OCI-LY7 (cell line): Measurements from ENCODE around the gene KCNIP4. TPM values are rescaled to one million over a fixed set of nuclear protein-coding genes. Genes with fewer than 3 reads are reported as not detected.

Source experiments
- BruUV-seq: library from RNA; stranded (reverse); fragments of 400-500 nt; replicated peaks from 2 replicates; lab custom pipeline; 2021; lab: Mats Ljungman, UMichigan
- CTCF ChIA-PET: fragments of 300-600 bp; sonication (Branson Sonifier 250); formaldehyde crosslinking; loops from one replicate; lab custom pipeline; 2022; ENCODE audit warnings: antibody characterized with exemption; ENCODE audit not compliant: unreplicated experiment; lab: Charles Lee
- POLR2A ChIA-PET: fragments of 300-600 bp; sonication (Branson Sonifier 250); formaldehyde crosslinking; loops from one replicate; lab custom pipeline; 2022; ENCODE audit warnings: antibody characterized with exemption; lab: Charles Lee
- DNase-seq: peaks from one replicate; pipeline ENCODE4 v3.0.0-alpha.2; 2015; ENCODE audit warnings: low spot score
- H2AFZ ChIP-seq: fragments of 200-600 bp; sonication (generic), shearing (Covaris generic); 2 replicates; pipeline ENCODE4 v1.6.1; 2014; ENCODE audit warnings: mild to moderate bottlenecking, antibody characterized with exemption, low read length, moderate library complexity
- H3K27ac ChIP-seq: fragments of 200-600 bp; sonication (generic); 2 replicates; pipeline ENCODE4 v1.5.1; 2014; ENCODE audit warnings: mixed run types, low read depth, mild to moderate bottlenecking, moderate library complexity, low read length, inconsistent platforms; ENCODE audit not compliant: poor library complexity, severe bottlenecking
- H3K36me3 ChIP-seq: fragments of 200-600 bp; sonication (generic); 2 replicates; pipeline ENCODE4 v1.6.1; 2014; ENCODE audit warnings: mild to moderate bottlenecking, antibody characterized with exemption, low read length, moderate library complexity, mixed read lengths; ENCODE audit not compliant: insufficient read depth
- H3K4me1 ChIP-seq: fragments of 200-600 bp; sonication (generic); 2 replicates; pipeline ENCODE4 v1.5.1; 2014; ENCODE audit warnings: mild to moderate bottlenecking, low read length; ENCODE audit not compliant: insufficient read depth, poor library complexity, severe bottlenecking
- H3K4me2 ChIP-seq: fragments of 200-600 bp; sonication (generic); 2 replicates; pipeline ENCODE4 v1.6.1; 2014; ENCODE audit warnings: mild to moderate bottlenecking, low read length
- H3K4me3 ChIP-seq: fragments of 200-600 bp; sonication (generic); 2 replicates; pipeline ENCODE4 v1.5.1; 2014; ENCODE audit warnings: mild to moderate bottlenecking, low read depth, low read length; ENCODE audit not compliant: poor library complexity, severe bottlenecking
- H3K79me2 ChIP-seq: fragments of 200-600 bp; sonication (generic); 2 replicates; pipeline ENCODE4 v1.6.1; 2016; ENCODE audit warnings: low read depth, mild to moderate bottlenecking, low read length, moderate library complexity, mixed read lengths; ENCODE audit not compliant: insufficient read depth
- H3K9me2 ChIP-seq: fragments of 200-600 bp; sonication (generic); 2 replicates; pipeline ENCODE4 v1.6.1; 2016; ENCODE audit warnings: mild to moderate bottlenecking, low read length, mixed read lengths; ENCODE audit not compliant: insufficient read depth
- H3K9me3 ChIP-seq: fragments of 200-600 bp; sonication (generic); 2 replicates; pipeline ENCODE4 v1.6.1; 2014; ENCODE audit warnings: mild to moderate bottlenecking, mixed run types, low read length, mixed read lengths
- H4K20me1 ChIP-seq: fragments of 200-600 bp; sonication (generic); 2 replicates; pipeline ENCODE4 v1.6.1; 2014; ENCODE audit warnings: mild to moderate bottlenecking, antibody characterized with exemption, low read length, moderate library complexity, mixed read lengths; ENCODE audit not compliant: insufficient read depth
- CTCF ChIP-seq: fragments of 200-600 bp; sonication (generic); conservative IDR thresholded peaks from 2 replicates; pipeline ENCODE4 v1.5.1; 2014; ENCODE audit warnings: mild to moderate bottlenecking, antibody characterized with exemption, low read length, moderate library complexity, mixed read lengths
- EZH2phosphoT487 ChIP-seq: fragments of 200-600 bp; sonication (generic); IDR thresholded peaks from 2 replicates; pipeline ENCODE4 v1.6.1; 2018; ENCODE audit warnings: low read depth, borderline replicate concordance, mild to moderate bottlenecking, mixed run types, antibody characterized with exemption, low read length, moderate library complexity, mixed read lengths
- intact Hi-C: fragments of 100-400 bp; cut with micrococcal nuclease; formaldehyde crosslinking; loops from one replicate; pipeline ENCODE4 v1.10.0; 2022; ENCODE audit not compliant: unreplicated experiment
- total RNA-seq, 2 experiments: library from RNA; depleted of rRNA in 1 of 2; stranded (reverse); fragments of >200 nt in 1 of 2; shearing (Covaris generic) in 1 of 2; gene quantifications; 2 replicates each; pipeline ENCODE4 v1.2.3, GENCODE V29; 2014 to 2022

The KCNIP4 gene
- total RNA-seq, 2 experiments from 2014 or later, result not detected

- no peak for DNase-seq
- no peak overlapping the region for H3K4me2 ChIP-seq
- no peaks in the 10 kb centered on the region for H3K36me3 ChIP-seq
- no peaks in the 10 kb centered on the region for H3K9me3 ChIP-seq
- H3K27ac ChIP-seq, result no peak overlapping the region
- H3K4me1 ChIP-seq, result no peaks in the 10 kb centered on the region
- no peak overlapping the region for H2AFZ ChIP-seq
- H3K79me2 ChIP-seq, result no peaks in the 10 kb centered on the region
- intact Hi-C loops, result no loop called here
- BruUV-seq, result no TSS peak
- no peaks in the 10 kb centered on the region for H3K9me2 ChIP-seq
- POLR2A ChIA-PET, result interaction anchor here (0.6 kb wide), 1 partner anchor 499 kb away, joined by 3 read pairs; no protein-coding TSS in a partner anchor
- CTCF ChIA-PET, result no interaction called here
- no peak overlapping the region for H3K4me3 ChIP-seq
- TF ChIP-seq CTCF (no peak), EZH2phosphoT487 (no peak)
- H4K20me1 ChIP-seq, result no peaks in the 10 kb centered on the region
Measured at GRCh38 chr4:21752616-21753015, 196.0 kb downstream of the KCNIP4 start.

- Histone ChIP-seq H3K27ac (no peak overlapping the region), H3K79me2 (no peaks in the 10 kb centered on the region), H3K4me1 (no peaks in the 10 kb centered on the region), H3K36me3 (no peaks in the 10 kb centered on the region), H2AFZ (no peak overlapping the region), H3K4me2 (no peak overlapping the region), H4K20me1 (no peaks in the 10 kb centered on the region), H3K4me3 (no peak overlapping the region), H3K9me2 (no peaks in the 10 kb centered on the region), H3K9me3 (no peaks in the 10 kb centered on the region)
- POLR2A ChIA-PET, result interaction anchor here (0.6 kb wide), 1 partner anchor 73 kb away, joined by 3 read pairs; no protein-coding TSS in a partner anchor
- no peak for DNase-seq
- intact Hi-C loops, result no loop called here
- CTCF ChIA-PET, result no interaction called here
- no TSS peak for BruUV-seq
- TF ChIP-seq EZH2phosphoT487 (no peak), CTCF (no peak)
Measured at GRCh38 chr4:21749924-21750323, 198.6 kb downstream of the KCNIP4 start.

GRCh38 chr4:21749412-21749811 lies 199.2 kb downstream of the KCNIP4 start:
- no peak overlapping the region for H3K4me2 ChIP-seq
- no peaks in the 10 kb centered on the region for H3K9me2 ChIP-seq
- intact Hi-C loops, result no loop called here
- ChIA-PET CTCF (no interaction called here), POLR2A (no interaction called here)
- BruUV-seq, result no TSS peak
- no peaks in the 10 kb centered on the region for H3K9me3 ChIP-seq
- no peaks in the 10 kb centered on the region for H4K20me1 ChIP-seq
- H3K4me3 ChIP-seq, result no peak overlapping the region
- no peaks in the 10 kb centered on the region for H3K79me2 ChIP-seq
- no peak overlapping the region for H3K27ac ChIP-seq
- H3K4me1 ChIP-seq, result no peaks in the 10 kb centered on the region
- no peaks in the 10 kb centered on the region for H3K36me3 ChIP-seq
- DNase-seq, result no peak
- TF ChIP-seq CTCF, result no peak
- H2AFZ ChIP-seq, result no peak overlapping the region
